ENCODE measurements around the gene ANP32E.
"Not testable (repeated sequence)": the region's sequence is repeated elsewhere in the genome, so short reads cannot be mapped to it uniquely, and the experiment has no call there.

The ANP32E gene

GRCh38 chr1:150224983-150225382 lies 10.9 kb downstream of the ANP32E start:
- peaks cover 12% of the 10 kb centered on the region for H3K79me1 ChIP-seq (replicated peaks; ENCODE audit: low read length, poor library complexity, severe bottlenecking)
- H3K9me3 ChIP-seq (ENCODE audit: control insufficient read depth, low read length), result no peaks in the 10 kb centered on the region
- H2BK12ac ChIP-seq (ENCODE audit: low read length in 2 of 2), result no peak overlapping the region
- H3K27me3 ChIP-seq (ENCODE audit: control insufficient read depth in 1 of 2, insufficient read depth in 1 of 2, low read length in 2 of 2), result no peaks in the 10 kb centered on the region
- H3K4me2 ChIP-seq (ENCODE audit: low read length, poor library complexity, severe bottlenecking), result no peak overlapping the region
- peaks cover 9 to 45% of the 10 kb centered on the region in 2 experiments for H3K36me3 ChIP-seq (ENCODE audit: control insufficient read depth in 1 of 2, insufficient read depth in 2 of 2, low read depth in 1 of 2, low read length in 2 of 2)
- H3K4me3 ChIP-seq (ENCODE audit: insufficient read depth in 1 of 2, low read depth in 1 of 2, low read length in 2 of 2), result no peak overlapping the region
- H4K91ac ChIP-seq (ENCODE audit: low read length), result no peak overlapping the region
- H3K23ac ChIP-seq (ENCODE audit: low read length in 2 of 2), result no peak overlapping the region
- H4K8ac ChIP-seq (ENCODE audit: low read length), result no peak overlapping the region
- no peak overlapping the region for H3K4ac ChIP-seq (ENCODE audit: low read depth in 1 of 2, low read length in 2 of 2)
- H3K9ac ChIP-seq (ENCODE audit: low read length), result no peak overlapping the region
- no peak overlapping the region for H3K27ac ChIP-seq (ENCODE audit: low read length, poor library complexity, severe bottlenecking)
- no peak overlapping the region for H3K14ac ChIP-seq (ENCODE audit: low read length in 2 of 2)
- no peak for DNase-seq
- H2BK15ac ChIP-seq (ENCODE audit: low read depth, poor library complexity, severe bottlenecking), result no peak overlapping the region
- no peaks in the 10 kb centered on the region for H3K4me1 ChIP-seq (ENCODE audit: control insufficient read depth, insufficient read depth, low read depth, low read length)
- no peak overlapping the region for H3K18ac ChIP-seq (ENCODE audit: low read depth in 1 of 2, low read length in 2 of 2)
- H2AK5ac ChIP-seq (ENCODE audit: low read length, severe bottlenecking), result no peak overlapping the region
- H2BK120ac ChIP-seq (ENCODE audit: low read depth, low read length), result no peak overlapping the region
- no peak overlapping the region for H2BK5ac ChIP-seq (ENCODE audit: low read depth, low read length, poor library complexity, severe bottlenecking)
- no peak overlapping the region for H2AFZ ChIP-seq (ENCODE audit: low read depth, low read length)
- 96% methylated on average over 1 of the region's 1 CpG for WGBS

GRCh38 chr1:150221552-150221951 lies 14.4 kb downstream of the ANP32E start:
- no peak overlapping the region for H4K91ac ChIP-seq (ENCODE audit: low read length)
- H2AK5ac ChIP-seq (ENCODE audit: low read length, severe bottlenecking), result no peak overlapping the region
- no peak overlapping the region for H3K4me3 ChIP-seq (ENCODE audit: insufficient read depth in 1 of 2, low read depth in 1 of 2, low read length in 2 of 2)
- H3K4me1 ChIP-seq (ENCODE audit: control insufficient read depth, insufficient read depth, low read depth, low read length), result no peaks in the 10 kb centered on the region
- H3K9ac ChIP-seq (ENCODE audit: low read length), result no peak overlapping the region
- H2AFZ ChIP-seq (ENCODE audit: low read depth, low read length), result no peak overlapping the region
- H4K8ac ChIP-seq (ENCODE audit: low read length), result no peak overlapping the region
- no peaks in the 10 kb centered on the region for H3K27me3 ChIP-seq (ENCODE audit: control insufficient read depth in 1 of 2, insufficient read depth in 1 of 2, low read length in 2 of 2)
- H3K4ac ChIP-seq (ENCODE audit: low read depth in 1 of 2, low read length in 2 of 2), result no peak overlapping the region
- no peak overlapping the region for H2BK12ac ChIP-seq (ENCODE audit: low read length in 2 of 2)
- H3K23ac ChIP-seq (ENCODE audit: low read length in 2 of 2), result no peak overlapping the region
- peaks cover 9% of the 10 kb centered on the region for H3K79me1 ChIP-seq (replicated peaks; ENCODE audit: low read length, poor library complexity, severe bottlenecking)
- WGBS, result 100% methylated on average over 2 of the region's 2 CpGs
- no peak overlapping the region for H3K14ac ChIP-seq (ENCODE audit: low read length in 2 of 2)
- no peak overlapping the region for H2BK15ac ChIP-seq (ENCODE audit: low read depth, poor library complexity, severe bottlenecking)
- no peak overlapping the region for H3K4me2 ChIP-seq (ENCODE audit: low read length, poor library complexity, severe bottlenecking)
- DNase-seq, result peak; percentile 37
- no peak overlapping the region for H2BK120ac ChIP-seq (ENCODE audit: low read depth, low read length)
- no peak overlapping the region for H3K18ac ChIP-seq (ENCODE audit: low read depth in 1 of 2, low read length in 2 of 2)
- no peak overlapping the region for H2BK5ac ChIP-seq (ENCODE audit: low read depth, low read length, poor library complexity, severe bottlenecking)
- H3K36me3 ChIP-seq (ENCODE audit: control insufficient read depth in 1 of 2, insufficient read depth in 2 of 2, low read depth in 1 of 2, low read length in 2 of 2), result peaks cover 9 to 42% of the 10 kb centered on the region in 2 experiments
- no peaks in the 10 kb centered on the region for H3K9me3 ChIP-seq (ENCODE audit: control insufficient read depth, low read length)
- H3K27ac ChIP-seq (ENCODE audit: low read length, poor library complexity, severe bottlenecking), result no peak overlapping the region

GRCh38 chr1:150215855-150216254 lies 20.1 kb downstream of the ANP32E start:
- not testable (repeated sequence) for H2BK5ac ChIP-seq (ENCODE audit: low read depth, low read length, poor library complexity, severe bottlenecking); H4K91ac ChIP-seq (ENCODE audit: low read length); H3K9me3 ChIP-seq (ENCODE audit: control insufficient read depth, low read length); H3K4me1 ChIP-seq (ENCODE audit: control insufficient read depth, insufficient read depth, low read depth, low read length); H2AFZ ChIP-seq (ENCODE audit: low read depth, low read length); H4K8ac ChIP-seq (ENCODE audit: low read length); H3K23ac ChIP-seq (ENCODE audit: low read length in 2 of 2); H3K18ac ChIP-seq (ENCODE audit: low read depth in 1 of 2, low read length in 2 of 2); H2BK120ac ChIP-seq (ENCODE audit: low read depth, low read length); DNase-seq; H3K14ac ChIP-seq (ENCODE audit: low read length in 2 of 2); H3K4me3 ChIP-seq (ENCODE audit: insufficient read depth in 1 of 2, low read depth in 1 of 2, low read length in 2 of 2); H2AK5ac ChIP-seq (ENCODE audit: low read length, severe bottlenecking); H3K27ac ChIP-seq (ENCODE audit: low read length, poor library complexity, severe bottlenecking); H3K4ac ChIP-seq (ENCODE audit: low read depth in 1 of 2, low read length in 2 of 2); H2BK12ac ChIP-seq (ENCODE audit: low read length in 2 of 2); H3K79me1 ChIP-seq (replicated peaks; ENCODE audit: low read length, poor library complexity, severe bottlenecking); H3K9ac ChIP-seq (ENCODE audit: low read length); H2BK15ac ChIP-seq (ENCODE audit: low read depth, poor library complexity, severe bottlenecking); H3K4me2 ChIP-seq (ENCODE audit: low read length, poor library complexity, severe bottlenecking); H3K27me3 ChIP-seq (ENCODE audit: control insufficient read depth in 1 of 2, insufficient read depth in 1 of 2, low read length in 2 of 2)
- peaks cover 0 to 11% of the 10 kb centered on the region in 2 experiments for H3K36me3 ChIP-seq (ENCODE audit: control insufficient read depth in 1 of 2, insufficient read depth in 2 of 2, low read depth in 1 of 2, low read length in 2 of 2)
- WGBS, result over 99% methylated on average over 6 of the region's 6 CpGs

GRCh38 chr1:150214099-150214756 lies 21.7 kb downstream of the ANP32E start:
- peak overlapping the region; percentile 83 for H4K91ac ChIP-seq (ENCODE audit: low read length)
- H2AFZ ChIP-seq (ENCODE audit: low read depth, low read length); DNase-seq; H3K23ac ChIP-seq (ENCODE audit: low read length in 2 of 2); H2AK5ac ChIP-seq (ENCODE audit: low read length, severe bottlenecking); H3K79me1 ChIP-seq (replicated peaks; ENCODE audit: low read length, poor library complexity, severe bottlenecking); H3K27me3 ChIP-seq (ENCODE audit: control insufficient read depth in 1 of 2, insufficient read depth in 1 of 2, low read length in 2 of 2); H2BK120ac ChIP-seq (ENCODE audit: low read depth, low read length); H3K14ac ChIP-seq (ENCODE audit: low read length in 2 of 2); H3K4me1 ChIP-seq (ENCODE audit: control insufficient read depth, insufficient read depth, low read depth, low read length); H2BK15ac ChIP-seq (ENCODE audit: low read depth, poor library complexity, severe bottlenecking); H3K9me3 ChIP-seq (ENCODE audit: control insufficient read depth, low read length); H2BK5ac ChIP-seq (ENCODE audit: low read depth, low read length, poor library complexity, severe bottlenecking); H3K4ac ChIP-seq (ENCODE audit: low read depth in 1 of 2, low read length in 2 of 2); H3K36me3 ChIP-seq (ENCODE audit: control insufficient read depth in 1 of 2, insufficient read depth in 2 of 2, low read depth in 1 of 2, low read length in 2 of 2); H2BK12ac ChIP-seq (ENCODE audit: low read length in 2 of 2): not testable (repeated sequence)
- H4K8ac ChIP-seq (ENCODE audit: low read length), result peak overlapping the region; percentile 35
- H3K9ac ChIP-seq (ENCODE audit: low read length), result peak overlapping the region; percentile 92
- H3K4me2 ChIP-seq (ENCODE audit: low read length, poor library complexity, severe bottlenecking), result peak overlapping the region; percentile 83
- 87% methylated on average over 7 of the region's 18 CpGs for WGBS
- peak overlapping the region in 1 of 2 experiments; percentile 21 for H3K18ac ChIP-seq (ENCODE audit: low read depth in 1 of 2, low read length in 2 of 2)
- peak overlapping the region in 1 of 2 experiments; percentile 71 for H3K4me3 ChIP-seq (ENCODE audit: insufficient read depth in 1 of 2, low read depth in 1 of 2, low read length in 2 of 2)
- peak overlapping the region; percentile 66 for H3K27ac ChIP-seq (ENCODE audit: low read length, poor library complexity, severe bottlenecking)
